ENCODE results near the gene BASP1. TPM values are rescaled to one million over a fixed set of nuclear protein-coding genes. Genes with fewer than 3 reads are reported as not detected.
"Not testable (repeated sequence)": the region's sequence is repeated elsewhere in the genome, so short reads cannot be mapped to it uniquely, and the experiment has no call there.

Gene BASP1
- total RNA-seq, 1 experiment from 2014 or later = not detected

DNA sequence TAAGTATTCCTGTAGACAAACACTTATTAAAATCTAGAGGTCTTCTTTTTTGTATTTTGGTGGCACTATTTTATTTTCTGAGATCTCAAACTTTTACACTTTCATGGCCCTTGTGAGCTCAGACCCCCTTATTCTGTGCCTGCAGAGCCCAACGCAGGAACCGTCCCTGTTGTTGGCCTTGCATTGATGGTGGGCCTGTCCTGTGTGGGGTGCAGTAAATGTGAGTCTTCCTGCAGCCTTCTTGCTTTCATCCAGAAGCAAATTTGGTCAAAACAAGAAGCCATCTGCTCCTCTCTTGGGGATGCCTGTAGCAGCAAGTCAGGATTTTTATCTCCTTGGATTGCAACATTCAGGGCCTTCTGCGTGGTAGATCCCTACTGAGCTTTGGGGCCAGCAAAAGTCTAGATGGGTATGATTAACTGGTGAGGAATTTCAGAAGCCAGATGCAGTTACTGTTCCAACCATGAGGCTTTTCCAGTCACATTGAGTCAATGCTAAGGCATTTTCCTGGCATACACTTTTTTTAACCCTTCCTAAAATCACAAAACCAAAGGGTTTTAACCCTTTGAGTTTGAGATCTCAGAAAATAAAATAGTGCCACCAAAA lies 31.7 kb downstream of the BASP1 start:
- no peaks in the 10 kb centered on the region for H3K36me3 ChIP-seq
- DNase-seq = peak in 1 of 2 experiments; percentile 6
- H3K4me1 ChIP-seq = no peaks in the 10 kb centered on the region
- no peaks in the 10 kb centered on the region for H3K9me3 ChIP-seq (replicated peaks)
- no peaks in the 10 kb centered on the region for H3K27me3 ChIP-seq
- H3K4me3 ChIP-seq = no peak overlapping the region
- H3K27ac ChIP-seq = no peak overlapping the region

DNA sequence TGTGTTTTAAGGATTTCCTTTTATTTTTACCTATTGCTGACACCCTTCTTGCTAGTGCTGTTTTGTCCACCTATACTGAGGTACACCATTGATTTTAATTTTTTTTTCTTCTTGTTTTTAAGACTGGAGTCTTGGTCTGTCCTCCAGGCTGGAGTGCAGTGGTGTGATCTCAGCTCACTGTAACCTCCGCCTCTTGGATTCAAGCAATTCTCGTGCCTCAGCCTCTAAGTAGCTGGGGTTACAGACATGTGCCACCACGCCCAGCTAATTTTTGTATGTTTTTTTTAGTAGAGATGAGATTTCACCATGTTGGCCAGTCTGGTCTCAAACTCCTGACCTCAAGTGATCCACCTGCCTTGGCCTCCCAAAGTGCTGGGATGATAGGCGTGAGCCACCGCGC lies 32.4 kb downstream of the BASP1 start:
- not testable (repeated sequence) for H3K9me3 ChIP-seq (replicated peaks); H3K4me1 ChIP-seq; H3K27ac ChIP-seq; H3K4me3 ChIP-seq; H3K27me3 ChIP-seq; DNase-seq; H3K36me3 ChIP-seq

DNA sequence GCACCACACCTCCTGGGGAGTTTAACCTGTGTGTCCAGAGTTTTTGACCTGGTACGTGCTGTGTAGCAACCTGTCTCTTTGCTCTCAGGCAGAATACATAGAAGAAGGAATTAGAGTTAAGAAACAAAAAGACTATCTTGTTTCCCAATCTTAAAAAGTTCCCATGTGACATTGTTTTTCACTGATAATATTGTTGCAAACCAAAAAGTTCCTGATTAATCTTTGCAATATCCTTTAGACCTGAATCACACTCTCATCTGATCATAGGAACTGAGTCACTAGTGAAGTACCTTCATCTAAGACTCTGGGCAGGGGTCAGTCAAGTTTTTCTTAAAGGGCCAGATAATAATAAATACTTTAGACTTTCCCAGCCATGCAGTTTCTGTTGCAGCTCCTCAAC lies 35.1 kb downstream of the BASP1 start:
- Histone ChIP-seq H3K9me3 (replicated peaks) (no peaks in the 10 kb centered on the region), H3K4me3 (no peak overlapping the region), H3K27me3 (no peaks in the 10 kb centered on the region), H3K4me1 (no peaks in the 10 kb centered on the region), H3K36me3 (no peaks in the 10 kb centered on the region), H3K27ac (no peak overlapping the region)
- no peak for DNase-seq

DNA sequence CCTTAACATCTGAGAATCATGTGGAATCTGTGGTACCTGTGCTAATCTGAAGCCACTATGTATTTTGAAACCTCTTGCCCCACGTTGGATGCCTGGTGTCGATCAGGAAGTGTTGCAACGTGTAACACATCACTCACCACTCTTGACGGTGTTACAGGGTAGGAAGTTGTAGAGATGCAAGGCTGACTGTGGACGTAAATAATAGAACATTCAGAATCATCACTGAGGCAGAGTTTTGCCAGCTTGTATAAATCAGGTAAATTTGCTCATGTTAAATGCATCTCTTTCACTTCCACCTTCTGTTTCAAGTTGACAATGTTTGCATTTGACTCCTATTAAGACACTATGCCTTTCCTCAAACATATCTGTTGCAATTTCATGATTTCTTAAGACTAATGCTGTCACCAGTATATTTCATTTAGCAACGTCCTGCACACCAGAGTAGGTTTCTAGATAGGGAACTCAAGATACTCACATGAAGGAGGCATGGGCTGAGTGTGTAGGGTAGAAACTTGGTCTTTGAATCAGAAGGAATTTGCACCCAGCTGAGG lies 38.1 kb downstream of the BASP1 start:
- no peaks in the 10 kb centered on the region for H3K4me1 ChIP-seq

DNA sequence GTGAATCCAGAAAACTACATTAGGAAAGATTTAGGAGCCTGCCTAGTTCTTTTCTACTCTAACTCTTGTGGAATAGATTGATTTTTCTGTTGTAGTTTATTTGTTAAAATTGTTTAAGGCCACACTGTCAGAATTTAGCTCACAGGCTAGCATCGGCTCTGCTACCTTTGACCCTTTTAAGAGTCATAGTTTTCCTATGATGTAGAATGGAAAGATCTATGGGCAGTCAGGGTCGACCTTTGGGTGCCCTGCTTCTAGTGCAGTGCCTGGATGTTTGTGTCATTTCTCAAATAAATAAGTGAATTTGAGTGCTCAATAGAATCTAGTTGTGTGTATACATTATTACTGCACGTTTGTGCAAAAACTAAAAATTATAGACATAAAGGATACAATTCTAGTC lies 38.7 kb downstream of the BASP1 start:
- no peaks in the 10 kb centered on the region for H3K36me3 ChIP-seq
- H3K27ac ChIP-seq = no peak overlapping the region
- DNase-seq = no peak
- H3K4me1 ChIP-seq = no peaks in the 10 kb centered on the region
- H3K9me3 ChIP-seq (replicated peaks) = no peaks in the 10 kb centered on the region
- no peak overlapping the region for H3K4me3 ChIP-seq
- no peaks in the 10 kb centered on the region for H3K27me3 ChIP-seq

More for the DNA sequence above, 38.1 kb downstream of the BASP1 start:
- no peaks in the 10 kb centered on the region for H3K9me3 ChIP-seq (replicated peaks)
- no peaks in the 10 kb centered on the region for H3K27me3 ChIP-seq
- H3K27ac ChIP-seq = no peak overlapping the region
- no peaks in the 10 kb centered on the region for H3K36me3 ChIP-seq
- DNase-seq = no peak
- no peak overlapping the region for H3K4me3 ChIP-seq

DNA sequence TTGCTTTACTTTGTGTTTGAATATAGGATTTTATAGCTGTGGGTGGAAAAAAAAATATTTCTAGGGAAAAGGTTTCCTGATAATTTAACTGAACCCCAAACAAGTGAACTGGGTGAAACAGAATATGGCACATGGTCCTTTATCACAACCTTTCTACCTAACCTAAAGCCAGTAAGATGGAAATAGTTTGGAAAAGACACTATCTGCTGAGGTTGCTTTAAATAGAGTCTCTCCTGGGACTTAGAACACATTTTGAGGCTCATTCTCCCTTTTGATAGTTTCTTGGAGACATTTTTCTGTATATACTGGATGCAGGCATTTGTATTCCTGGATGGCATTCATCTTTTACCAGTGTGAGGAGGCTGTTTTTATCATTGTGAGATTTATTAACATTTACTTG lies 39.4 kb downstream of the BASP1 start:
- no peaks in the 10 kb centered on the region for H3K36me3 ChIP-seq

DNA sequence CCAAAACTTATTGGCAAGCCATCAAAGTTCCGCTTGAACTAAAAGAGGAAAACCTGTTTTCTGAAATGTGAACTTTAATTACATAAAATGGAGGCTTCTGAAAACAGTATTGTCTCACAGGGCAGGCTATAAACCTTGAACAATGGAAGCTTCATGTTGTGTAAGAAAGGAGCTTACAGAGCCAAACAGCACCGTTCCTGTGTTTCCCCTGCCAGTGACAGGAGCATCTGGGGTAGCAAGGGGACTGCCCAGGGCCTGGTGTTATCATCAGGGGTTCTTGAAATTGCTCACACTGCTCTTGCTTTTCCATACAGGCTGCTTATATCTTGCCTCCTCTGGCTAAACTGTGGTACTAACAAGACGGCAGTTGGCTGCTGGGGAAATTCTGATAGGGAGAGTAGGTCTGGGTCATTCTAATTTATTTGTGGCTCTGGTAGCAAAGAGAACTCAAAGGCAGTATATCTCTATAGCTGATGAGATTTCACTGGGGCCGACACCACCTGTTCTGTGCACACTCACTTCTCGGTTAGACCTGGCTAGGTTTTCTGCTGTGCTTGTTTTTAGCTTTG lies 40.4 kb downstream of the BASP1 start:
- H3K36me3 ChIP-seq = no peaks in the 10 kb centered on the region
- H3K27ac ChIP-seq = no peak overlapping the region

More for the DNA sequence above, 39.4 kb downstream of the BASP1 start:
- DNase-seq = no peak
- Histone ChIP-seq H3K27me3 (no peaks in the 10 kb centered on the region), H3K9me3 (replicated peaks) (no peaks in the 10 kb centered on the region), H3K4me3 (no peak overlapping the region), H3K4me1 (no peaks in the 10 kb centered on the region), H3K27ac (no peak overlapping the region)

DNA sequence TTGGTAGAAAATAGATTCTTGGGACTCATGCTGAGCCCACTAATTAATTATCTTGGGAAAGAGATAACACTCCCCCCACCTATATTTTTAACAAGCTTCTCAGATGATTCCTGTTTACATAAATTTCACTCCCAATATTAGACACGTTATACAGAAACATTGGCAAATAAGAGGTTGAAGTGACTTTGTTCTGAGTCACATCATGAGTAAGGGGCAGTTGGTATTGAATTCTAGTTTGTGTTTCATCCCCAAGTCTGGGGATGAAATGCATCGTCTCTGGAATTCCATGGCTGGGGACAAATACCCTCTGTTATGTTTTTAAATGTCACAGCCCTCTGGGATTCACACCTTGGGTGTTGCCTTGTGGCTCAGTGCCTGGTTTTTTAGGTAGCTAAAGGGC lies 41.0 kb downstream of the BASP1 start:
- Histone ChIP-seq H3K27me3 (no peaks in the 10 kb centered on the region), H3K4me3 (no peak overlapping the region), H3K36me3 (no peaks in the 10 kb centered on the region), H3K9me3 (replicated peaks) (no peaks in the 10 kb centered on the region), H3K4me1 (no peaks in the 10 kb centered on the region), H3K27ac (no peak overlapping the region)
- DNase-seq = no peak

More for the DNA sequence above, 40.4 kb downstream of the BASP1 start:
- no peak for DNase-seq
- Histone ChIP-seq H3K9me3 (replicated peaks) (no peaks in the 10 kb centered on the region), H3K27me3 (no peaks in the 10 kb centered on the region), H3K4me3 (no peak overlapping the region), H3K4me1 (no peaks in the 10 kb centered on the region)

DNA sequence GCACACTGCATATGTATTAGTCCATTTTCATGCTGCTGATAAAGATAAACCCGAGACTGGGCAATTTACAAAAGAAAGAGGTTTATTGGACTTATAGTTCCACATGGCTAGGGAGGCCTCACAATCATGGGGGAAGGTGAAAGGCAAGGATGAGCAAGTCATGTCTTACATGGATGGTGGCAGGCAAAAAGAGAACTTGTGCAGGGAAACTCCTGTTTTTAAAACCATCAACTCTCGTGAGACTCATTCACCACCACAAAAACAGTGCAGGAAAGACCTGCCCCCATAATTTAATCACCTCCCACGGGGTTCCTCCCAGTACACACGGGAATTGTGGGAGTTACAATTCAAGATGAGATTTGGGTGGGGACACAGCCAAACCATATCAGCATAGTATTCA lies 41.6 kb downstream of the BASP1 start:
- not testable (repeated sequence) for H3K27me3 ChIP-seq; H3K9me3 ChIP-seq (replicated peaks); H3K36me3 ChIP-seq; H3K4me3 ChIP-seq; H3K4me1 ChIP-seq; H3K27ac ChIP-seq; DNase-seq

DNA sequence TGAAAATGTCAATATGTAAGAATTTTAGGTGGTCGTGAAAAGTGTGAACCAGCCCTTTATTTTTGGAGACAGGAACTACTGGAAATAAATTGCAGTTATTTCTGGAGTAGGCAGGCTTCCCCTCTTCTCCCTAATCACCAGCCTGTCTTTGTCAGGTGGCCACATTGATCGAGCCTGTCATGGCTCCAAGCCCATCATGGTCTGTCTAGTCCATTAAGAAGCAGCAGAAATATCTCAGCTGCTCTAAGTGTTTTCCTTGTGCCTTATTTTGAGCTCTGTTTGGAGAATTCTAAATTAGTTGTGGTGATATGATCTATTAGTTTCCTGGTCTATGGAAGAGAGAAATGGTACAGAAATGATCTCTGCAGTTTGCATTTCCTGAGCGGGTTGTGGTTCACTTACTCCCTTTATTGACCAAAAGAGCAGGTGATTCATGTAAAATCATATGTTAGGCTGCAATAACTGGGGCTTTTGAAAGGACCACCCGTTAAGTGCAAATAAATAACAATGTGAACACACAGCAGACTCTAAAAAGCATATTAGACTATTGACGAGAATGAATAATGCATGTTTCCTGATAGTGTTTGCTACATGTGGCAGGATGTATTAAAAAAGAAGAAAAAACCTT lies 42.3 kb downstream of the BASP1 start:
- Histone ChIP-seq H3K36me3 (no peaks in the 10 kb centered on the region), H3K9me3 (replicated peaks) (no peaks in the 10 kb centered on the region), H3K27ac (no peak overlapping the region), H3K4me1 (no peaks in the 10 kb centered on the region), H3K4me3 (no peak overlapping the region), H3K27me3 (no peaks in the 10 kb centered on the region)
- DNase-seq = no peak

DNA sequence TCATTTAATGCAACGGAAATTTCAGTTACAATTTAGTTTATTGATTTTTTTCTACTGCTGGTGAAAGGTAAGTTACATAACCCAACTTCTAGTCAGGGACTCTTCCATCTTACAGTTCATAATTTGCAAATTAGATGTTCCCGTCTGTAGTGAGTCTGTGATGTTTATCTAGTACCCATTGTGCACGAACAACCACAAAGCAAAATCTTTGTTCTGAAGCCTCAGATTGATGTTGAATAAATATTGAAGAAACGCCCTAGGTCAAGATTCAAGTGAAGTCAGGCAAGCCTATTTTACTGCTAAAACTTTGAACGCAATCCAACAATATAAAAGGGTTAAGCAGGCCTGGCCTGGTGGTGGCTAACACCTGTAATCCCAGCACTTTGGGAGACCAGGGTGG lies 43.1 kb downstream of the BASP1 start:
- Histone ChIP-seq H3K27ac (no peak overlapping the region), H3K36me3 (no peaks in the 10 kb centered on the region), H3K4me1 (no peaks in the 10 kb centered on the region), H3K4me3 (no peak overlapping the region), H3K27me3 (no peaks in the 10 kb centered on the region), H3K9me3 (replicated peaks) (no peaks in the 10 kb centered on the region)
- DNase-seq = no peak

DNA sequence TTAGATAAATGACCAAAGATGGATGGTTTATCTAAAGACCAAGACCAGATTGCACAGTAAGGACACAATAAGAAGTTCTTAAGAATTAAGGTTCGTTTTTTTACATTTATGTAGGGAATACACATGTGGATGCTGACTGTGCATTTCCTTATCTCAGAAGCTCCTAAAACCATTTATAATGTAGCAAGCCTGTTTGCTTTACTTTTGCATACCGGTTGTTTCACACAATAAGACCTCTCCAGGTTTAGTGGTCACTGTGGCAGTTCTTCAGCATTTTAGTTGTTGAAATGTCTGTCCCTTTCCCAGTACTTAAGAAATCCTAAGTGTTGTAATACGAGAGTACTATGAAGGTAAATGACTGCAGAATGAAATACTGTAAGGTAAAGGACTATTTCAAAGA lies 43.6 kb downstream of the BASP1 start:
- Histone ChIP-seq H3K27ac (no peak overlapping the region), H3K4me3 (no peak overlapping the region), H3K4me1 (no peaks in the 10 kb centered on the region), H3K27me3 (no peaks in the 10 kb centered on the region), H3K9me3 (replicated peaks) (no peaks in the 10 kb centered on the region), H3K36me3 (no peaks in the 10 kb centered on the region)
- no peak for DNase-seq

DNA sequence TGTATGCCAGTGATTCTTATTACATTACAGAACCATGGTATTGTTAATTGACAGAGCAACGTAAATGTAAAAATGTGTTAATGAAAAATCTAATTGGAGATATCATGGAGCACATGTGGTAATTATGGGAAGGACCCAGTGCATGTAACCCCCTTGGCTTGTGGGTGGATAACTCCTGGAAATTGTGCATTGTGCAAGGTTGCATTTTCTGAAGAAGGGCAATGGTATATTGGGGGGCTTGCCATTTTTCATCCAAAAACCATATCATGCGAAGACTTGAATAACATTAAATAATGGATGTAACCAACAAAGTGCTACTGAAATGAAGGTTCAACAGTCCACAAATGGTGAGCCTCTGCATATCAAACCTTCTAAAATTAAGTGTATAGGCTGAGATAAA lies 47.6 kb downstream of the BASP1 start:
- Histone ChIP-seq H3K27ac (no peak overlapping the region), H3K9me3 (replicated peaks) (no peaks in the 10 kb centered on the region), H3K36me3 (no peaks in the 10 kb centered on the region), H3K4me1 (no peaks in the 10 kb centered on the region), H3K27me3 (no peaks in the 10 kb centered on the region), H3K4me3 (no peak overlapping the region)
- no peak for DNase-seq

DNA sequence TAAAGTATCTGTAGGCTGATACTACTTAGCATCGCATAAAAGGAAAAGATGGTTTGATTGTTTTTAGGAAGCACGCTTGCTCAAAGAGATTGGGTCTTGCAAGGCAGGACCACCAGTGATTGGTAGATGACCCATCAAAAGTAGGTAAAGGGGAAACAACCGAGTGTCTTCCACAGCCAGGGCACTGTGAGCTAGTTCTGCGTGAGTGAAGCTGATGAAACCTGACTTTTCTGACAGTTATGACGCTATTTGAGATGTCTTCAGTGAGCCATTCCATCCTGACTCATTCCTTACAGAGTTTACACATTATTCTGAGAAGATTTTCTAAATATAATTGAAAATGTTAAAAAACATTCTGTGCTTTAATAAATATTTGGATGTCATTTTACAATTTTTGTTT lies 49.7 kb downstream of the BASP1 start:
- H3K36me3 ChIP-seq = no peaks in the 10 kb centered on the region
- DNase-seq = no peak
- no peaks in the 10 kb centered on the region for H3K9me3 ChIP-seq (replicated peaks)
- H3K4me3 ChIP-seq = no peak overlapping the region
- no peaks in the 10 kb centered on the region for H3K4me1 ChIP-seq
- H3K27ac ChIP-seq = no peak overlapping the region
- no peaks in the 10 kb centered on the region for H3K27me3 ChIP-seq

DNA sequence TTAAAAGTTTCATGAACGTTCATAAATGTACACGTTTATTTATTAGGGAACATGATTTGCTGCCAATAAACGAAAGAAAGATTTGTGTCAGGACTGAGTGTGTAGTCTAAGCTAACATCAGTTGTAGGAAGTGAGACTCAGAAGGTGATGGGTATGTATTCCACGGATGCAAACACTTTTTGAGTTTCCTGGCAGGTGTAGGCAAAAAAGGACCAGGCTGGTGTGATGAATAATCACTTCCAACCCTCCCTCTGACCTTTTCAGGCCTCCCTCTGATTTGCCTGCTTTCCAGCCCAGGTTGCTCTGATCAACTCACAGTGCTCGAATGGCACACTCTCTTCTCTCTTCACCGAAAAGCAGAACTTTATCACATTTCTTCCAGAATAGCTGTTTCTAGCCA lies 51.8 kb downstream of the BASP1 start:
- no peaks in the 10 kb centered on the region for H3K36me3 ChIP-seq
- DNase-seq = no peak
- H3K27me3 ChIP-seq = no peaks in the 10 kb centered on the region
- H3K27ac ChIP-seq = no peak overlapping the region
- H3K9me3 ChIP-seq (replicated peaks) = no peaks in the 10 kb centered on the region
- H3K4me1 ChIP-seq = no peaks in the 10 kb centered on the region
- no peak overlapping the region for H3K4me3 ChIP-seq

DNA sequence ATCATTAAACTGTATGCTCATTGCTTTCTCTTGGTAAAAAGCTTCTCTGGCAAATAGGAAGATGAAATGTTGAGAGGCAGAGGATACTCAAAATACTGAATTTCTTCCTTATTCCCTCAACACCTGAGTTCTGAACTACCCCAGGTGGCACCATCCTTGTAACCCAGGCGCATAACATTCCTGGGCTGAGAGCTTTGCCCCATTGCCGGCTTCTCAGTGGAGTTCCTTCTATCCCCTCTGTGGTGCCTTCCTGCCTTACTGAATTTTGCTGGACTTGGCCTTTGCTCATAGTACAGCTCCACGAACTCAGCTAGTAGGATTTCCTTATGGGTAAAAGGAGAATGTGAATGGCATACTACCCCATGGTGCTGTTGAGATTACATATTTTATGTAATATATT lies 54.7 kb downstream of the BASP1 start:
- H3K36me3 ChIP-seq = no peaks in the 10 kb centered on the region
- no peaks in the 10 kb centered on the region for H3K27me3 ChIP-seq
- no peak overlapping the region for H3K4me3 ChIP-seq
- H3K4me1 ChIP-seq = no peaks in the 10 kb centered on the region
- no peaks in the 10 kb centered on the region for H3K9me3 ChIP-seq (replicated peaks)
- DNase-seq = no peak
- no peak overlapping the region for H3K27ac ChIP-seq

Measured in SJCRH30 (cell line).